ENCODE measurements around the gene PITPNC1. TPM values are rescaled to one million over a fixed set of nuclear protein-coding genes. Genes with fewer than 3 reads are reported as not detected.
"Not testable (repeated sequence)": the region's sequence is repeated elsewhere in the genome, so short reads cannot be mapped to it uniquely, and the experiment has no call there.

PITPNC1 gene
- total RNA-seq, 4 donors from 2014 or later = 4.1 to 45.1 (median 8.7) TPM

DNA sequence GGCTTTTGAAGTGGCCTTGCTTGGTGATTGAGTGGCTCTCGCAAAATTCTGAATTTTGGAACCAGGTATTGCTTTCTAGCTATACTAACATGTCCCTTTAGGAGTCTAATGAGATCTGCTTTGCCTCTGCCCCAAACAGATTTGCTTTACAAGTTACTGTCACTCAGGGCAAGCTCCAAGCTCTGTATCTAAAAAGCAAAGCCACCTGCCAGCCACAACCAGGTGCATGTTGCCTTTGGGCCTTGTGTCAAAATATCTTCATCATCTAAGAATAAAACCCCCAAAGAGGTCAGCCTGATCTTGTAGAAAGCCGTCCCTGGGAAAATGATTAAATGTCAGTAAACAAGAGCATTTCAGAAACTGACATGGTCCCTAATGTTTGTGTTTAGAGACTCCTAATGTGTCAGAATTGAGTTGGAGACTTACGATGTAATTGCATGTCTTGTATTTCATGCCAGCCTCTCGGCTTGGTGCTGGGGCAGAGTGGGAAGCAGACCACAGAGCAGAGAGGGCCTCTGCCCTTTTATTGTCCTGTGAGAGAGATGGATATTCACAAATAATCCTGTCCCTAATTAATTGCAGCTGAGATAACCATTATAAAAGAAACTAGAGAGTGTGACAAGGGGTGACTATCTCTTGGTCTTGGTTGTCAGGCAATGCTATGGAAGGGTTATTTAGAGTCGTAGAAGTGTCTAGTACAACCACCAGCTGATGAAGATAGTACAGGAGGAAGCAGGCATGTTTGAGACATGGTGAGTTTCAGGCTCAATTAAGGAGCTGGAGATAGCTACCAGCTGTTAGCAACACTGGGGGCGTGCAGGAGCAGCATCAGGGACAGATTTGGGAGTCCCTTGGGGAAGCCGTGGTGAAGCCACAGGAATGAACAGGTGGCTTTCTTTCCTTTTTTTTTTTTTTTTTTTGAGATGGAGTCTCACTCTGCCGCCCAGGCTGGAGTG is 90.7 kb downstream of the PITPNC1 start:
- Histone ChIP-seq H3K27ac (no peak overlapping the region), H3K9me3 (no peaks in the 10 kb centered on the region), H3K4me3 (no peak overlapping the region), H3K36me3 (no peaks in the 10 kb centered on the region), H3K27me3 (no peaks in the 10 kb centered on the region), H3K4me1 (no peaks in the 10 kb centered on the region)
- TF ChIP-seq, protein P1, sequence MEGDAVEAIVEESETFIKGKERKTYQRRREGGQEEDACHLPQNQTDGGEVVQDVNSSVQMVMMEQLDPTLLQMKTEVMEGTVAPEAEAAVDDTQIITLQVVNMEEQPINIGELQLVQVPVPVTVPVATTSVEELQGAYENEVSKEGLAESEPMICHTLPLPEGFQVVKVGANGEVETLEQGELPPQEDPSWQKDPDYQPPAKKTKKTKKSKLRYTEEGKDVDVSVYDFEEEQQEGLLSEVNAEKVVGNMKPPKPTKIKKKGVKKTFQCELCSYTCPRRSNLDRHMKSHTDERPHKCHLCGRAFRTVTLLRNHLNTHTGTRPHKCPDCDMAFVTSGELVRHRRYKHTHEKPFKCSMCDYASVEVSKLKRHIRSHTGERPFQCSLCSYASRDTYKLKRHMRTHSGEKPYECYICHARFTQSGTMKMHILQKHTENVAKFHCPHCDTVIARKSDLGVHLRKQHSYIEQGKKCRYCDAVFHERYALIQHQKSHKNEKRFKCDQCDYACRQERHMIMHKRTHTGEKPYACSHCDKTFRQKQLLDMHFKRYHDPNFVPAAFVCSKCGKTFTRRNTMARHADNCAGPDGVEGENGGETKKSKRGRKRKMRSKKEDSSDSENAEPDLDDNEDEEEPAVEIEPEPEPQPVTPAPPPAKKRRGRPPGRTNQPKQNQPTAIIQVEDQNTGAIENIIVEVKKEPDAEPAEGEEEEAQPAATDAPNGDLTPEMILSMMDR (IDR thresholded peaks at IDR 0.05) = no peak
- TF ChIP-seq POLR2A (IDR thresholded peaks at IDR 0.05) = no peak
- intact Hi-C loops (cut with DNase I; ENCODE audit: low total_unique reads) = no loop called here
- DNase-seq = no peak

DNA sequence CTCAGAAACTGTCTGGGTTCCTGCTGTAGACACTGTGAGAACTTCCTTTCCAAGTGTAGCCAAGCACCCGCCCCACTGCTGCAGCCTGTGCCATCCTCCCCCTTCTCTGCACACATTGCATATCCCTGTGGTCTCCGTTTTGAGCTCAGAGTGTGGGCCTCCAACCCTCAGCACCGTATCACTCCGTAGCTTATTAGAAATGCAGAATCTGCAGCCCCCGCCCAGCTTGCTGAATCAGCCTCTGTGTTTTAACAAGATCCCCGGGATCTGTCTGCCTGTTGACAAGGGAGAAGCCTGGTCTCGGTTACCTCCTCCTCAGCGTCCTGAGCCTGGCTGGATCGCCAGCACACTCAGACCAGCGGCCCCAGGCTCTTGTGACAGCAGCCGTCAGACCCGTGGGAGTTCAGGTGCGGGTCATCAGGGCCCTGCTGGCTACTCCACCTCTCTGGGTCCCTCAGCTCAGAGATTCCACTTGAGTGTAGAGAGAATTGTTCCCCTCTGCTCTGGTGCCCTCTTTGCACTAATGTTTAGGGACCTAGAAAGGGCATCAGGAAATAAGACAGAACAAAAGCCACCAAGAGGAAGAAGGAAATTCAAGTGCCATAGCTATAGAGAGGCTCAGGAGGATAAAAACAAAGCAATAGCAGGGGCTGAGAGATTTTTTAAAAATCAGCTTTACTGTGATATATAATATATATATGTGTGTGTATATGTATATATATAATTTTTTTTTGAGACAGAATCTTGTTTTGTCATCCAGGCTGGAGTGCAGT is 92.3 kb downstream of the PITPNC1 start:
- no peak for TF ChIP-seq POLR2A (IDR thresholded peaks at IDR 0.05)
- intact Hi-C loops (cut with DNase I; ENCODE audit: low total_unique reads) = no loop called here
- Histone ChIP-seq H3K9me3 (no peaks in the 10 kb centered on the region), H3K4me1 (no peaks in the 10 kb centered on the region), H3K27ac (peak overlapping the region; percentile 44 to 70), H3K36me3 (no peaks in the 10 kb centered on the region), H3K4me3 (no peak overlapping the region), H3K27me3 (no peaks in the 10 kb centered on the region)
- no peak for DNase-seq

DNA sequence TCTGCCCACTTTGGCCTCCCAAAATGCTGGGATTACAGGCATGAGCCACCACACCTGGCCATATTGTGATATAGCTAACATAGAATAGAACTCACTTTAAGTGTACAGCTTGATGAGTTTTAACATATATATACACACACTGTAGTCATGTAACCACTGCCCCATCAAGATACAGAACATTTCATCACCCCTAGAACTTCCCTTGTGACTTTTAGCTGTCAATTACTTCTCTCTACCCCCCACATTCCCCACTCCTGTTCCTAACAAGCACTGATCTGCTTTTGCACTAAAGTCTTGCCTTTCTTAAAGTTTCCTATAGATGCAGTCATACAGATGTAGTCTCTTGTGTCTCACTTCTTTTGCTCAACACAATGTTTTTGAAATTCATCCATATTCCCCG is 93.1 kb downstream of the PITPNC1 start:
- H3K9me3 ChIP-seq = no peaks in the 10 kb centered on the region
- intact Hi-C loops (cut with DNase I; ENCODE audit: low total_unique reads) = no loop called here
- H3K27me3 ChIP-seq = no peaks in the 10 kb centered on the region
- no peak overlapping the region for H3K4me3 ChIP-seq
- no peak for DNase-seq
- TF ChIP-seq, protein P1 (IDR thresholded peaks at IDR 0.05) = no peak
- no peak for TF ChIP-seq POLR2A (IDR thresholded peaks at IDR 0.05)
- H3K36me3 ChIP-seq = no peaks in the 10 kb centered on the region
- H3K27ac ChIP-seq = no peak overlapping the region
- no peaks in the 10 kb centered on the region for H3K4me1 ChIP-seq

DNA sequence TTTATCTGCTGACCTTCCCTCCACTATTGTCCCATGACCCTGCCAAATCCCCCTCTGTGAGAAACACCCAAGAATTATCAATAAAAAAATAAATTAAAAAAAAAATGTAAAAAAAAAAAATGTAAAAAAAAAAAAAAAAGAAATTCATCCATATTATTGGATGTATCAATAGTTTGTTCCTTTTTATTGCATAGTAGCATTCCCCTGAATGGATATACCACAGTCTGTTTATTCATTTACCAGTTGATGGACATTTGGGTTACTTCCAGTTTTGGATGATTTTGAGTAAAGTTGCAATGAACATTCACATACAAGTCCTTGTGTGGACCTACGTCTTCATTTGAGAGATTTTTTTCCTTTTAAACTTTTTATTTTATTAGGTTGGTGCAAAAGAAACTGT is 94.0 kb downstream of the PITPNC1 start:
- Histone ChIP-seq H3K27ac (no peak overlapping the region), H3K27me3 (no peaks in the 10 kb centered on the region), H3K9me3 (no peaks in the 10 kb centered on the region), H3K4me1 (no peaks in the 10 kb centered on the region), H3K4me3 (no peak overlapping the region), H3K36me3 (no peaks in the 10 kb centered on the region)
- no peak for DNase-seq
- intact Hi-C loops (cut with DNase I; ENCODE audit: low total_unique reads) = no loop called here
- no peak for TF ChIP-seq POLR2A (IDR thresholded peaks at IDR 0.05)
- TF ChIP-seq, protein P1 (IDR thresholded peaks at IDR 0.05) = no peak

DNA sequence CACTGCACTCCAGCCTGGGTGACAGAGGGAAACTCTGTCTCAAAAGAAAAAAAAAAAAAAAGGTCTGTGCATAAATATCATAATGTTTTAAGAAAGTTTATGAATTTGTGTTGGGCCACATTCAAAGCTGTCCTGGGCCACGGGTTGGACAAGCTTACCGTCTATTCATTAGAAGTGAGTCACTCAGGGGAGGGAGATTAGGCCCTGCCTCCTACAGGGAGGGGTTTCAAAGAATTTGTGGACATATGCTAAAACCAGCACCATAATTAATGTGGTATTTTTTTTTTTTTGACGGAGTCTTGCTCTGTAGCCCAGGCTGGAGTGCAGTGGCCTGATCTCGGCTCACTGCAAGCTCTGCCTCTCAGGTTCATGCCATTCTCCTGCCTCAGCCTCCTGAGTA is 95.5 kb downstream of the PITPNC1 start:
- intact Hi-C loops (cut with DNase I; ENCODE audit: low total_unique reads); H3K27me3 ChIP-seq; H3K4me3 ChIP-seq; H3K4me1 ChIP-seq; H3K36me3 ChIP-seq; H3K9me3 ChIP-seq: not testable (repeated sequence)
- peak overlapping the region in 1 of 2 donors; percentile 67 for H3K27ac ChIP-seq
- DNase-seq = peak in 1 of 2 donors; percentile 43

Data from uterus (tissue), 4 donors.